Vagina (tissue), 2 donors: ENCODE data around the gene VPS8.

Source experiments
- CTCF ChIP-seq, 3 experiments: fragments of 450-650 bp in 2 of 3; fragments of 200-600 bp in 1 of 3; sonication (generic) in 1 of 3; IDR thresholded peaks; one replicate each; pipeline ENCODE4 v1.5.1; 2017 to 2019; ENCODE audit warnings: antibody characterized with exemption in 3 of 3, mild to moderate bottlenecking in 2 of 3, moderate library complexity in 2 of 3
- POLR2A ChIP-seq, 2 donors: fragments of 450-650 bp; IDR thresholded peaks; one replicate each; pipeline ENCODE4 v1.6.1; 2017; ENCODE audit warnings: antibody characterized with exemption in 2 of 2, mild to moderate bottlenecking in 2 of 2, moderate library complexity in 2 of 2

- TF ChIP-seq POLR2A (IDR thresholded peaks at IDR 0.05) (no peak), CTCF (IDR thresholded peaks at IDR 0.05) (no peak)
Measured at GRCh38 chr3:185056908-185057307, 244.9 kb downstream of the VPS8 start.
